ENCODE data around the gene KRTAP12-1. TPM values are rescaled to one million over a fixed set of nuclear protein-coding genes. Genes with fewer than 3 reads are reported as not detected.

The KRTAP12-1 gene
- polyA plus RNA-seq, 3 donors = not detected

DNA sequence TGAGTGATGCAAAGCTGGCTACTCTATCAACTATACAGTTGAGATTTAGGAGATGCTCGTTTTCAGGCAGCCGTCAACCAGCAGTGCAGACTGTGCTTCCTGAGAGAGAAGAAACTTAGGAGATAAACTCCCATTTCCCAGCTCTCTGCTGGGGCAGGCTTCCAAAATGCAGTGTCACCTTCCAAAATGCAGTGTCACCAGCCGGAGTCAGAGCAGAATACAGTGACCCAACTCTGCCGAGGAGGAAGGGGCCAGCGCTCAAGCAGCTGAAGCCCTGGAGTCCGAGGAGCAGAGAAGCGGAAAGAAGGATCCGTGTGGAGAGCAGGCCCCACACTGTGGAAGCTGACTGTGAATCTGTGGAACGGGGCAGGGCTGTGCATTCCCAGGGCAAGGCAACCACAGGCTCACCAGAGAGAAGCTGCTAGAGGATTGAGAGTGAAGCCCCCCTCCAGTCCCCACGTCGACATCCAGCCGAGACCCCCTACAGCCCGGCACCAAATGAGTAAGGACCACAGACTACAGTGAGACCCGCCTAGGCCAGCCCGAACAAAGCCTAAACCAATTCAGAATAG, 703 bp upstream of the KRTAP12-1 start:
- Histone ChIP-seq H3K27me3 (ENCODE audit: control insufficient read depth in 2 of 2, insufficient read depth in 2 of 2, low read length in 2 of 2) (no peaks in the 10 kb centered on the region), H2AFZ (ENCODE audit: insufficient read depth, low read depth, low read length, poor library complexity, severe bottlenecking) (no peak overlapping the region), H3K36me3 (replicated peaks in 1 of 2; ENCODE audit: control insufficient read depth in 1 of 2, insufficient read depth in 2 of 2, low read length in 2 of 2) (no peaks in the 10 kb centered on the region), H3K4me2 (replicated peaks; ENCODE audit: extremely low read depth, low read length, poor library complexity, severe bottlenecking) (no peak overlapping the region), H4K20me1 (ENCODE audit: insufficient read depth, low read length) (no peaks in the 10 kb centered on the region), H3K79me2 (ENCODE audit: insufficient read depth, low read length) (no peaks in the 10 kb centered on the region), H3K4me1 (ENCODE audit: control insufficient read depth in 1 of 2, insufficient read depth in 2 of 2, low read length in 2 of 2) (no peaks in the 10 kb centered on the region), H3K9ac (ENCODE audit: insufficient read depth, low read length, poor library complexity, severe bottlenecking) (no peak overlapping the region), H3K9me3 (replicated peaks in 1 of 2; ENCODE audit: control insufficient read depth in 1 of 2, insufficient read depth in 1 of 2, low read length in 2 of 2) (no peaks in the 10 kb centered on the region), H3K4me3 (replicated peaks in 1 of 3; ENCODE audit: low read depth in 2 of 3, low read length in 3 of 3) (no peak overlapping the region), H3K27ac (ENCODE audit: low read depth in 1 of 2, low read length in 2 of 2) (no peak overlapping the region)
- DNase-seq = no peak
- Mint-ChIP-seq H3K4me1 (no peaks in the 10 kb centered on the region), H3K27ac (no peak overlapping the region), H3K27me3 (ENCODE audit: low read depth in 3 of 3) (peaks cover 6 to 27% (median 11%) of the 10 kb centered on the region in 3 donors), H3K9me3 (peaks cover 0 to 3% (median 0%) of the 10 kb centered on the region in 7 donors), H3K4me3 (no peak overlapping the region), H3K36me3 (no peaks in the 10 kb centered on the region)
- intact Hi-C loops (cut with micrococcal nuclease) = no loop called here
- TF ChIP-seq, protein P1, sequence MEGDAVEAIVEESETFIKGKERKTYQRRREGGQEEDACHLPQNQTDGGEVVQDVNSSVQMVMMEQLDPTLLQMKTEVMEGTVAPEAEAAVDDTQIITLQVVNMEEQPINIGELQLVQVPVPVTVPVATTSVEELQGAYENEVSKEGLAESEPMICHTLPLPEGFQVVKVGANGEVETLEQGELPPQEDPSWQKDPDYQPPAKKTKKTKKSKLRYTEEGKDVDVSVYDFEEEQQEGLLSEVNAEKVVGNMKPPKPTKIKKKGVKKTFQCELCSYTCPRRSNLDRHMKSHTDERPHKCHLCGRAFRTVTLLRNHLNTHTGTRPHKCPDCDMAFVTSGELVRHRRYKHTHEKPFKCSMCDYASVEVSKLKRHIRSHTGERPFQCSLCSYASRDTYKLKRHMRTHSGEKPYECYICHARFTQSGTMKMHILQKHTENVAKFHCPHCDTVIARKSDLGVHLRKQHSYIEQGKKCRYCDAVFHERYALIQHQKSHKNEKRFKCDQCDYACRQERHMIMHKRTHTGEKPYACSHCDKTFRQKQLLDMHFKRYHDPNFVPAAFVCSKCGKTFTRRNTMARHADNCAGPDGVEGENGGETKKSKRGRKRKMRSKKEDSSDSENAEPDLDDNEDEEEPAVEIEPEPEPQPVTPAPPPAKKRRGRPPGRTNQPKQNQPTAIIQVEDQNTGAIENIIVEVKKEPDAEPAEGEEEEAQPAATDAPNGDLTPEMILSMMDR (IDR thresholded peaks at IDR 0.05) = no peak
- 91% methylated on average over 12 of the region's 15 CpGs for WGBS (ENCODE audit: insufficient coverage)

DNA sequence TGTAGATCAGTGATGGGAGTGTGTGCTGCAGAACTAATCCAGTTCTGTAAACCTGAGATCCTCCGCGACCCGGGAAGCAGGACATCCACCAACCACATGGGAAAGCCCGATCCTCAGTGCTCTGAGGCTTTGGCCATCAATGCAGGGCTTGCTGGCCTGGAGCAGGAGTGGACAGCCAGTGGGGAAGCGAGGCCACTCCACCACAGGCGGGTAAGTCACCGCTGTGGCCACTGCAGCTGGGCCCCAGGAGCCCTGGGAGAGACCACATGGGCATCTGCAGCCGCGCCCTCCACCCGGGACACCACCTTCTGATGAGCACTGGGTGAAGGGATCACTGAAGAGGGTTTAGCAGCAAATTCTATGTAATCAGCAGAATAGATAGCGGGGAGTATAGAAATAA, 811 bp downstream of the KRTAP12-1 start:
- intact Hi-C loops (cut with micrococcal nuclease) = no loop called here
- Mint-ChIP-seq H3K36me3 (no peaks in the 10 kb centered on the region), H3K27me3 (ENCODE audit: low read depth in 3 of 3) (peaks cover 5 to 18% (median 10%) of the 10 kb centered on the region in 3 donors), H3K4me1 (no peaks in the 10 kb centered on the region), H3K9me3 (peaks cover 0 to 7% (median 0%) of the 10 kb centered on the region in 7 donors), H3K27ac (no peak overlapping the region), H3K4me3 (no peak overlapping the region)
- Histone ChIP-seq H3K4me2 (replicated peaks; ENCODE audit: extremely low read depth, low read length, poor library complexity, severe bottlenecking) (no peak overlapping the region), H4K20me1 (ENCODE audit: insufficient read depth, low read length) (no peaks in the 10 kb centered on the region), H3K36me3 (replicated peaks in 1 of 2; ENCODE audit: control insufficient read depth in 1 of 2, insufficient read depth in 2 of 2, low read length in 2 of 2) (no peaks in the 10 kb centered on the region), H3K27ac (ENCODE audit: low read depth in 1 of 2, low read length in 2 of 2) (no peak overlapping the region), H3K27me3 (ENCODE audit: control insufficient read depth in 2 of 2, insufficient read depth in 2 of 2, low read length in 2 of 2) (no peaks in the 10 kb centered on the region), H3K4me3 (replicated peaks in 1 of 3; ENCODE audit: low read depth in 2 of 3, low read length in 3 of 3) (no peak overlapping the region), H2AFZ (ENCODE audit: insufficient read depth, low read depth, low read length, poor library complexity, severe bottlenecking) (no peak overlapping the region), H3K9me3 (replicated peaks in 1 of 2; ENCODE audit: control insufficient read depth in 1 of 2, insufficient read depth in 1 of 2, low read length in 2 of 2) (no peaks in the 10 kb centered on the region), H3K9ac (ENCODE audit: insufficient read depth, low read length, poor library complexity, severe bottlenecking) (no peak overlapping the region), H3K79me2 (ENCODE audit: insufficient read depth, low read length) (no peaks in the 10 kb centered on the region), H3K4me1 (ENCODE audit: control insufficient read depth in 1 of 2, insufficient read depth in 2 of 2, low read length in 2 of 2) (no peaks in the 10 kb centered on the region)
- TF ChIP-seq, protein P1 (IDR thresholded peaks at IDR 0.05) = no peak
- WGBS (ENCODE audit: insufficient coverage) = 91% methylated on average over 8 of the region's 11 CpGs
- no peak for DNase-seq

All from CD14-positive monocyte (primary cell).